ENCODE data around the gene KISS1R.

KISS1R gene

DNA sequence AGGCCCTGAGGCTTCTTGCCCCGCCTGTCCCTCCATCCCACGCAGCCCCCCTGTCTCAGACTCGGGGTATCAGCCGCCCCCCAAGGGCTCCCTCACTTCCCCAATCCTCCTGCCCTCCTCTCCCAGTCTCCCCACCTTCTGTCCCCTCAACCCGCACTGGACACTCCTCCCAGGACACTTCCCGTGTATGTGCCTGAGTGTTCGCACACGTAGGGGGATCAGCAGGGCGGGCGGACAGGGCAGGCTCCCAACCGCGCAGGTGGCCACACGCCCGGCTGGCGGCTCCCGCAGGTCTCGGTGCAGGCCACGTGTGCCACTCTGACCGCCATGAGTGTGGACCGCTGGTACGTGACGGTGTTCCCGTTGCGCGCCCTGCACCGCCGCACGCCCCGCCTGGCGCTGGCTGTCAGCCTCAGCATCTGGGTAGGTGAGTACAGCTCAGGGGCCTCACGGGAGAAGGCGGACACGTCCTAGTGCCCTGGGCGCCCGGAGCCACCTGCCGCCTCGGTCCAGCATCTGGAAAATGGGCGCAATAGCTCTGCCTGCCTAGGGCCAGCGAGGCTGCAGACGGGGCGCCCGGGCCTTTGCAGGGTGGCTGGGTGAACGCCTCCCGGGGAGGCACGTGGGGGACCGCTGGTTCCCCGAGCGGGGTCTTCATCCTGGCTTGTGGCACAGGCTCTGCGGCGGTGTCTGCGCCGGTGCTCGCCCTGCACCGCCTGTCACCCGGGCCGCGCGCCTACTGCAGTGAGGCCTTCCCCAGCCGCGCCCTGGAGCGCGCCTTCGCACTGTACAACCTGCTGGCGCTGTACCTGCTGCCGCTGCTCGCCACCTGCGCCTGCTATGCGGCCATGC is 2.3 kb downstream of the KISS1R start:
- DNase-seq (ENCODE audit: extremely low read depth in 1 of 2, low read depth in 1 of 2): no peak

DNA sequence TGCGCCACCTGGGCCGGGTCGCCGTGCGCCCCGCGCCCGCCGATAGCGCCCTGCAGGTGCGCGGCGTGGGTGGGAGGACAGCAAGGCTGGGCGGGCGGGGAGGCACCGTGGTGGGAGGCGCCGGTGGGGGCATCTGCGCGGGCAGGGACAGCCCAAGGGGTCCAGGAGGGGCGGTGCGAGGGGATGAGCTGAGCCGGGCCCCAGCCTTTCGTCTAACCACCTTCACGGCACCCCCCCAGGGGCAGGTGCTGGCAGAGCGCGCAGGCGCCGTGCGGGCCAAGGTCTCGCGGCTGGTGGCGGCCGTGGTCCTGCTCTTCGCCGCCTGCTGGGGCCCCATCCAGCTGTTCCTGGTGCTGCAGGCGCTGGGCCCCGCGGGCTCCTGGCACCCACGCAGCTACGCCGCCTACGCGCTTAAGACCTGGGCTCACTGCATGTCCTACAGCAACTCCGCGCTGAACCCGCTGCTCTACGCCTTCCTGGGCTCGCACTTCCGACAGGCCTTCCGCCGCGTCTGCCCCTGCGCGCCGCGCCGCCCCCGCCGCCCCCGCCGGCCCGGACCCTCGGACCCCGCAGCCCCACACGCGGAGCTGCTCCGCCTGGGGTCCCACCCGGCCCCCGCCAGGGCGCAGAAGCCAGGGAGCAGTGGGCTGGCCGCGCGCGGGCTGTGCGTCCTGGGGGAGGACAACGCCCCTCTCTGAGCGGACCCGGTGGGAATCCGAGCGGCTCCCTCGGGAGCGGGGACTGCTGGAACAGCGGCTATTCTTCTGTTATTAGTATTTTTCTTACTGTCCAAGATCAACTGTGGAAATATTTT is 3.1 kb downstream of the KISS1R start:
- DNase-seq (ENCODE audit: extremely low read depth in 1 of 2, low read depth in 1 of 2): peak in 1 of 2 donors; percentile 45

DNA sequence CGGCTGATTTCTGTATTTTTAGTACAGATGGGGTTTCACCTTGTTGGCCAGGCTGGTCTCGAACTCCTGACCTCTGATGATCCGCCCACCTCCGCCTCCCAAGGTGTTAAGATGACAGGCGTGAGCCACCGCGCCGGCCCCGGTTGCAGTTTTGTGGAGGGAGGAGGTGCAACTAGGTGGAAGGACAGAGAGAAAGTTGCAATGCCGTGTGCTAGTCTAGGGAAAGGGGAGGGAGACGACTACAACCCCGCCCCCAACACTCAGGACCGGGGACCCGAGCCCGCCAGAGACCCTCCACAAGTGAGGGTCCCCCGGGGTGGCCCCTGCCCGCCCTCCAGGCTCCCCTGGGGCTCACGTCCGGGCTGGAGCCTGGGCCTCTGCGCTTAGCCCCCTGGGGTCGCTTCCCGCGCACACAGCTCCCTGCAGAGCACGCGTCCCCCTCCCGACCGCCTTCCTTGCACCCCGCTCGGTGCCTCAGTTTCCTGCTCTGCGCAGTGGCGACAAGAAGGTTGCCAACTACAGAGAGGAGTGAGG is 7.5 kb downstream of the KISS1R start:
- DNase-seq (ENCODE audit: extremely low read depth in 1 of 2, low read depth in 1 of 2): no peak

DNA sequence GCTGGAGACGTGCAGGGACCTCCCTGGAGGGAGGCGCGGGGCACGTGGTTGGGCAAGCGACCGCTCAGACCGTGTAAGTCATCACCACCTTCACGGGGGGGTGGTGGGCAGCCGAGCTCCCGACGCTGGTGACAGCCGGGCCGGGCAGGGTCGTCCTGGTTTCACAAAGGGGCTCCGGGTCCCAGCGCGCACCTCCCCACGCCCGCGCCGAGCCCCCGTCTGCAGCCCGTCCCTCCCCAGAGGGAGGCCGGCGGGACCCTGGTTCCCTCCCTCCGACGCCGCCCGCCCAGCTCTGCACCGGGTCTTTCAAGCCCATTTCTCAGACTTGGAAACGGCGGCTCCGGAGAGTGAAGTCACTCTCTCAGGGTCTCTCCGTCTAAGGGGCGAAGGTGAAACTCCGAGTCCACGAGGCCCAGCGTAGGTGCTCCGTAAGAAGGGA is 8.0 kb downstream of the KISS1R start:
- DNase-seq (ENCODE audit: extremely low read depth in 1 of 2, low read depth in 1 of 2): peak in 1 of 2 donors; percentile 66

DNA sequence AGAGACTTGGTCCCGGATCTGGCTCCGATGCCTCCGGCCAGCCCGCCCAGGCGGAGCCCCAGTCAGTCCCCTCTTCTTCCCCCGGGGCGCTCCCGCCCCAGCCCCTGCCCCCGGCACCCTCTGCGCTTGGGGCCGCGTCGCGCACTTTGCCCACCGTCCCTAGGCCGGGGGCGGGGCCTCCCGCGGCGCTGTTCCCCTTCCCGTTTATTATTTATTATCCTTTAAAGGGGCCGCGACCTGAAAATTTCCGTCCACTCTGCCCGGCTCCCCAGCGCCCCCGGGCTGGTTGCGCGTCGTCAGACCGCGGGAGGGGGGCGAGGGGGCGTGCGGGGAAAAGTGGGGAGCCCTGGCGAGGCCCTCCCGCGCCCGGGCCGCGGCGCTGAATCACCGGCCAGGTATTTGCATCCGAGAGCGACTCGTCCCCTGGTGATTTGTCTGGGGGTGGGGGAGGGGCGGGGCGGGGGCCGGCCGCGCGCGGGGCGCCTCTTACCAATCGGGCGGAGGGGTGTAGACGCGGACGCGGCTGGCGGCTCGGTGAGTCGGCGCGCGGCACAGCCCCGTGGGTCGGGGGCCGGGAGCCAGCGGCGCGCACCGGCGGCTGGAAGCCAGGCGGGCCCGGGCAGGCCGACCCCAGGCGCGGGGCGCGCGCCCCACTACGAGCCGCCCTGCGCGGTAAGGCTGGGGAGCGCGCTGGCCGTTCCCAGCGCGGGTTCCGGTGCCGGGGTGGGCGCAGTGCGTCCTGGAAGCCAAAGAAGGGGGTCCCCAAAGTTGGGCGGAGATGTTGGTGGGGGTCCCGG is 8.6 kb downstream of the KISS1R start, which contains the start of gene ARID3A:
Gene ARID3A, plus strand, starts transcription at position 510 of the 797 bp plus-strand sequence. CDS start 3,494 bp downstream, outside the sequence.
- DNase-seq (ENCODE audit: extremely low read depth in 1 of 2, low read depth in 1 of 2): no peak

DNA sequence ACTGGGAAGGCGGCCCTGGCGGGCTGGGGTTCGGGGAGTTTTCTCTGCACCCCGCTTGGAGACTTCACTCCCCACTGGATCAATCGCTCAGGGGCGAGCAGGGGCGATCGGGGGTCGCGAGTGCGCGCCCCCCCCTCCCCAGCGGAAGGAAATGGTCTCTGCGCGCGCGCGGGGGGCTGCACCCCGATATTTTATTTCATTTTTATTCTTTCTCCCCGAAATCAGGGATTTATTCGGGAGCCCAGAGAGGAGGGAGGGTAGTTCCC is 9.1 kb downstream of the KISS1R start:
- no peak for DNase-seq (ENCODE audit: extremely low read depth in 1 of 2, low read depth in 1 of 2)

DNA sequence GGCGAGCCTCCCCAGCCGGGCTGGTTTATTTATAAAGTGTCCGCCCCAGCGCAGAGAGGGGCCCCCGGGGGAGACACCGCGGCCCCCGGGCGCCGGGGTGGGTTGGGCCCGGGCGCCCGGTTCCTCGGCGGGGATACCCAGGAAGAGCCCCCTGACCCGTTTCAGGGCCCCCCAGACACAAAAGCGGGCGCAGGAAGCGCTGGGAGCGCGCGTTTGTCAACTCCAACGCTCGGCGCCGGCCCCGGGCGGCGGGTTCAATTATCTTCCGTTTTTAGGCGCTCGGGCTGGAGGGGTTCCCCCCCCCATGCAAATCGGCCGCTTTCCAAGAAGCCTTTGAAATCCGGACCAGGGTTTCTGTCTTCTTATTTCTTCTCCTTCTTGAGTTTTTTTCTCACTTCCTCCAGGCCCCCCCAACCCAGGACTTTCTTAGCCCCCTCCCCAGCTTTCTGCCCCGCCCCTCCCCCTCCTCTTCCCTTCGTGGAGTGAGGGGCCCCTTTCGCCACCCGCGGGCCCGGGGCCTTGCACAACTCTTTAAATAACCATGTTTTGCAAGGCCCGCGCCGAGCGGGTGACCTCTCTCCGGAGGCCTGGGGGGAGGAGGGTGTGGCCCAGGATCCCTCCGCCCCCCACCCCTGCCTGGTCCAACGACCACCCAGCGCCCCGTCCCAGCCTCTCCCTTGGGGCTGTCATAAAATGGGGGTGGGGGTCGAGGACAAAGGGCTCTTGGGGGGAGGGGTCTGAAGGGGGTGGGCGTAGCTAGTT is 9.6 kb downstream of the KISS1R start:
- no peak for DNase-seq (ENCODE audit: extremely low read depth in 1 of 2, low read depth in 1 of 2)

DNA sequence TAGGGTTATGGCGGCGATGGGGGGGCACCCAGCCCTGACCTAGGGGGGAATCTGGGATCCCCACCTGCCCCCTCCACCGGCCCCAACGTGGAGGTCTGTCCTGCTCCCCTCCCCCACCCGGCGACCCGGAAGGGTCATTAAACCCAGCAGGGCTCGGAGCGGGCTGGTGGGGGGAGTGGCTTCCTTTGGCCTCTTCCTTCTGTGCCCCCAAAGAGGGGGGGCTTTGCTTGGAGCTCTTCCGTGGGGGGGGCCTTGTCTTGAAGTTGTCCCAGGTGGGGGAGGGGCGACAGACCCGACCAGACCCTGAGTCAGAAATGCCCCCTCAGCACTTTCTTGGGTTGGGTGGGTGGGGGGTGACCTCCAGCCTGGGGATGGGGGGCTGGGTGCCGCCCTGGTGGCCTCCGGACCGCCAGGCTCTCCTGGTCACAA is 10.2 kb downstream of the KISS1R start:
- no peak for DNase-seq (ENCODE audit: extremely low read depth in 1 of 2, low read depth in 1 of 2)

DNA sequence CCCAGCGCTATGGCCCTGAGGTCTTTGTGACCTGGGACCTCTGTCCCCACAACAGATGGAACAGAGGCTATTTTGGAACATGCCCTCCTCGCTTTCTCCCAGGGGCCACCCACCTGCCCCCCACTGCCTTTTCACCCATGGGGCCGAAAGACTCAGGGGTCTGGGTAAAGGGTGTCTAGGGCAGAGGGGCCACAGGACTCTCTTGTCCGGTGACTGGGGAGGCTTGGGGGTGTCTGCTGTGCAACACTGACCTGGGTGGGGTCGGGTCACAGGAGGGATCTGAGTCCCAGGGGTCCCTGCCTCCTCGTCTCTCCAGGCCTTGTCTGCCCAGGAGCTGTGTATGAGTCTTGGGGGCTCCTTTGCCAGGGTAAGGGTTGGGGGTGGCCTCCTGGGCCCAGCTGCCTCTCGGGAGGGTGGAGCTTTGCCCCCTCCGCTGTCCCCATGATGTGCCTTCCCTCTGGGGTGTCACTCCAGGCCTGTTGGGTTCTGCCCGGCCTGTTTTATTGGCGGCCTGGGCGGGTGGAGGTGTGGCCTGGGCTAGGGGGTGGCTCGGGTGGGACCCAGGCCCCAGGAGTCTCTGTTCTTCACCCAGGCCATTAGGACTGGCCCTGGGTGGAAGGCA is 10.8 kb downstream of the KISS1R start:
- DNase-seq (ENCODE audit: extremely low read depth in 1 of 2, low read depth in 1 of 2): no peak

DNA sequence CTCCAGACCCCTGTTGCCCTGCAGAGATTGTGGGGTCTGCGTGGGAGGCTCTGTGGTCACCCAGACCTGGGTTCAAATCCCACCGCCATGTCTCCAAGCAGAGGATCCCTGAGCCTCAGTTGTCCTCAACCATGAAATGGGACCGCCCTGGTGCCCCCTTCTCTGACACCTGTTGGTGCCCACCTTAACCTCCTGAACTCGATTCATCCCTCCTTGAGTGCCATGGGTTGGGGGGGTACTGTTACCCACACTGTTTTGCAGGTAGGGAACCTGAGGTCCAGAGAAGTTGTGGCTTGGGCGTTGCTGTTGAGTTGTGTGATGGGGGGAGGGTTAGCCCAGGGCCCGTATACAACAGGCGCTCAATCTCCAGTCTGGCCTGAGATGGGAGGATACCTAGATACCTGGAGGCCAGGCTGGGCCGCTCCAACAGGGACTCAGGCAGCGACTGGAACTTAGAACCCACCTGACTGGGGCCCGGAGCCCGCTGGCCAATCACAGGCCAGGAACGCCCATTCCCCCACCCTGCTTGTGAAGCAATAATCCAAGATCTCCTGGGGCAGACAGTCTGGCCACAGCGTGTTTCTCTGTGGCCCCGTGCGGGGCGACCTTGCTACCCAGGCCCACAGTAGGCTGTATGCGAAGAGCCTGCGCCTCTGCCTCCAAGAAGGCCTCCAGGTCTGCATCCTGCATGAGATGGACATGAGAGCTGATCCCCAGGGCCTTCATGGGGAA is 11.5 kb downstream of the KISS1R start:
- no peak for DNase-seq (ENCODE audit: extremely low read depth in 1 of 2, low read depth in 1 of 2)

DNA sequence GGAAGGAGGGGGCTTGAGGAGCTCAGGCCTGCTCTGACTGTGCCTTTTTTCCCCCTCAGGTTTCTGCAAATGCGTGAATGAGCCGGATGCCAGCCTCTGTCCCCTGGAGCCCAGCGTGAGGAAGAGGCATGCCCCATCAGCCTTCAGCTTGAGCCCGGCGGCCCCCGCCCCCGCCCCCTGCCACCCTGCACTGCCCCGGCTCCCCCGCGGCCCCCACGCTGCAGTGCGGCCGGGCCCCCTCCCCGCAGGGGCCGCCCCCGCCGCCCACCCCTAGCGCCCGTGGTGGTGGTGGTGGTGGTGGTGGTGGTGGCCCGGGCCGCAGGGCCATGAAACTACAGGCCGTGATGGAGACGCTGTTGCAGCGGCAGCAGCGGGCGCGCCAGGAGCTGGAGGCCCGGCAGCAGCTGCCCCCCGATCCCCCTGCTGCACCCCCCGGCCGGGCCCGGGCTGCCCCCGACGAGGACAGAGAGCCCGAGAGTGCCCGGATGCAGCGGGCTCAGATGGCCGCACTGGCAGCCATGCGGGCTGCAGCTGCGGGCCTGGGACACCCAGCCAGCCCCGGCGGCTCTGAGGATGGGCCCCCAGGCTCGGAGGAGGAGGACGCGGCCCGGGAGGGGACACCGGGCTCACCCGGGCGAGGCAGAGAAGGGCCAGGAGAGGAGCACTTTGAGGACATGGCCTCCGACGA is 12.2 kb downstream of the KISS1R start:
- no peak for DNase-seq (ENCODE audit: extremely low read depth in 1 of 2, low read depth in 1 of 2)

DNA sequence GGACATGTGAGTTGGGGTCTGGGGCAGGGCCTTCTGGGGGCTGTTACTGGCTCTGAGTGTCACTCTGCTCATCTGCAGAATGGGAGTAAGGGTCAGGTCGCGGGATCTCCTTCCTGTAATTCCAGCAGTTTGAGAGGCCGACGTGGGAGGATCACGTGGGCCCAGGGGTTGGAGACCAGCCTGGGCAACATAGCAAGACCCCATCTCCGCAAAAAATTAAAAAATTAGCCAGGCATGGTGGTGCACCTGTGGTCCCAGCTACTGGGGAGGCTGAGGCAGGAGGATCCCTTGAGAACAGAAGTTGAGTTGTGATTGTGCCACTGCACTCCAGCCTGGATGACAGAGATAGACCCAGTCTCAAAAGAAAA is 12.7 kb downstream of the KISS1R start:
- DNase-seq (ENCODE audit: extremely low read depth in 1 of 2, low read depth in 1 of 2): no peak

DNA sequence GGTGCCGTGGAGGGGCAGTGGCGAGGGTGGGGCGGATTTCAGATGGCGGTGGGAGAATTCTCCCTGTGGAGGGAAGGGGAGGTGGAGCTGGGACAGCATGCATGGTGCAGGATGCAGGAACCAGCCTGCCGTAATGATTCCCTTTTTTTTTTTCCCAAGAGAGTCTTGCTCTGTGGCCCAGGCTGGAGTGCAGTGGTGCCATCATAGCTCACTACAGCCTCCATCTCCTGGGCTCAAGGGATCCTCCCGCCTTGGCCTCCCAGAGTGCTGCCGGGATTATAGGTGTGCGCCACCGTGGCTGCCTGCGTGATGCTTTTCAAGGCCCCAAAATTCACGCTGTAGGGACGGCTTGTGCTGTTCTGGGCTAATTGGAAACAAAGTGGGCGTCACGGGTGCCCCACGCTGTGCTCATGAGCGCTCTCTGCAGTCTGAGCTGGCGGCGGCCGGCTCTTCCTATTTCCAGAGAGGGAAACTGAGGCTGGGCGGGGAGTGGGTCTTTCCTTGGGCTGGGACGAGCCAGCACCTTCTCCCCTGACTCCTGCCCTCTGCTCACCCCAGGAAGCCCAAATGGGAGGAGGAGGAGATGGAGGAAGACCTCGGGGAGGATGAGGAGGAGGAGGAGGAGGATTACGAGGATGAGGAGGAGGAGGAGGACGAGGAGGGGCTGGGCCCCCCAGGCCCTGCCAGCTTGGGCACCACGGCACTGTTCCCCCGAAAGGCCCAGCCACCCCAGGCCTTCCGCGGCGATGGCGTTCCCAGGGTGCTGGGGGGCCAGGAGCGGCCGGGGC is 14.9 kb downstream of the KISS1R start:
- DNase-seq (ENCODE audit: extremely low read depth in 1 of 2, low read depth in 1 of 2): no peak

DNA sequence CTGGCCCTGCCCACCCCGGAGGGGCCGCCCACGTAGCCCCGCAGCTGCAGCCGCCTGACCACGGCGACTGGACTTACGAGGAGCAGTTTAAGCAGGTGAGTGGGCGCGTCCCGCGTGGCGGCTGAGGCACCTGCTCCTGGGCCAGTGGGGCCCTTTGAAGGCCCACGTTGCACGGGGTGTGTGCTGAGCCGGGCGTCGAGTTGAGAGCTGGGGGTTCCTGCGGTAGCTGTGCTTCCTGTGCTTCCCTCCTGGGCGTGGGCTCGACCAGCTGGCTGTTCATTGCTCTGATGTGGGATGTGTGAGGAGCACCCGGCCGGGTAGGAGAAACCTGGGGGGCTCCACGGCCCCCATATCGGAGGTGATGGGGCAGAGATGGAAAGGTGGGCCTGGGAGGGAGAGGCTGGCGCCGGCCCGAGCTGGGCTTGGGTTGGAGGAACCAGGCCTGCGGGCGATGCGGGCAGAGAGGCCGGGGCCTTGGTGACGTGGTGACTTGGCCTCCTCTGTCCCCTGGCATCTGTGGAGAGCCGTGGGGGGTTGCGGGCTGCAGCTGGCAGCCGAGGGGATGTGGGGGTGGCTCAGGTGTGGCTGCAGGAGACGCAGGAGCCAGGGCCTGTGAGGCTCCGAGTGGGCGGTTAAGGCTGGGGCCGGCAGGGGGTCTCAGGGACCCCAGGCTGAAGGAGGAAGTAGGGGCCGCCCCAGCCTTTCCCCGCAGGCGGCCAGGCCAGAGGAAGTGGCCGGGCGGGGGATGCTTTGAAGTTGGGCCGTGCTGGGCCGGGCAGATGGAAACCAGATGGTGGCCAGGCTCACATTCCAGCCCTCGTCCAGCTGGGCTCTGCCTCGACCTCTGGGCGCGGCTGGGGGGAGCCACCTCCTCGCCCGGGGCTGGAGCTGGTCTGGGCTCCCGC is 15.8 kb downstream of the KISS1R start:
- DNase-seq (ENCODE audit: extremely low read depth in 1 of 2, low read depth in 1 of 2): no peak

DNA sequence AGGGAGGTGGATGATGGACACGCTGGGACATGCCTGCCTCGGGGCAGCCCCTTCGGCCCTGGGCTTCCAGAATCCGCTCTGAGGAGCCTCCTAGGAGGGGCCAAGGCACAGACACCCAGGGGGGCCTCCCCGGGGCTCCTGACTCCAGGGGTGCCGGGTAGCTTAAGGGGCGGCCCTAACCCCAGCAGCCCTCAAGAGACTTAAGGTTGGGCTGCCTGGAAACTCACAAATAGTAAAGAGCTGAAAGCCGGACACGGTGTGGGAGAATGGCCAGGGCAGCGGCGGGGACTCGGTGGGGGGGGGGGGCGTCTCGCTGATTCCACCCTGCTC is 16.4 kb downstream of the KISS1R start:
- DNase-seq (ENCODE audit: extremely low read depth in 1 of 2, low read depth in 1 of 2): no peak

DNA sequence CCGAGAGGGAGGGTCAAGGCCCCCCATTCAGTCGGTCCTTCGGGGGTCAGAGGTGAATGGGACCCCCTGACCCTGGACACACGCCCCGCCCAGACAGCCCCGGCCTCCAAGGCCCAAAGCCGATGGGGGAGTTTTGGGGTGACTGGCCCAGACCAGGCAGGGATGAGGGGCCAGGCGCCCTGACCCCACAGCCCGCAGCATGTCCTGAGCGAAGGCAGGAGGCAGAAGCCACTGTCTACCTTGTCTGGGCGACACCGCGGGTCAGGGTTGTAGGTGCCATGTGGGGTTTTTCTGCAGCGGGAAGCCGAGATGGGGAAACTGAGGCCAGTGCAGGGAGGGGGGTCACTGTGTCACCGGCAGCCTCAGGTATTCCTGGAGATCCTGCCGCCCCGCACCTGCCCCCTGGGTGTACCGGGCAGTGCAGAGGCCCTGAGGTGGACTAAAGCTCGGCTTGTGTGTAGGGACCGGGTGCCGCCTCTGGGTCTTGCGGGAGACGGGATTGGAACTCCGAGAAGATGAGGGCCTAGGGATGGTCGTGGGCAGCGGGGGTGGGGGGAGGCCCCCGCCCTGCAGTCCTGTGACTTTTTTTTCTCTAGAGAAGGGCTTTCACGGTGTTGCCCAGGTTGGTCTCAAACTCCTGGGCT is 17.2 kb downstream of the KISS1R start:
- no peak for DNase-seq (ENCODE audit: extremely low read depth in 1 of 2, low read depth in 1 of 2)

Data from stimulated activated CD8-positive, alpha-beta memory T cell treated with anti-CD3 and anti-CD28 coated beads, Interleukin-7, amount 100 ng/mL, for 48 hours (primary cell).